ENCODE measurements around the gene TPST1.
"Not testable (repeated sequence)": the region's sequence is repeated elsewhere in the genome, so short reads cannot be mapped to it uniquely, and the experiment has no call there.

Gene TPST1

GRCh38 chr7:66189695-66190503 is 15.2 kb upstream of the TPST1 start:
- no peak for DNase-seq

- DNase-seq = no peak
Observed at GRCh38 chr7:66190504-66190857, 14.7 kb upstream of the TPST1 start.

- no peak for DNase-seq
Observed at GRCh38 chr7:66193146-66193725, 11.9 kb upstream of the TPST1 start.

GRCh38 chr7:66198469-66198868 is 6.7 kb upstream of the TPST1 start:
- DNase-seq = no peak

GRCh38 chr7:66198956-66199355 is 6.2 kb upstream of the TPST1 start:
- no peak for DNase-seq

GRCh38 chr7:66202441-66202840 is 2.7 kb upstream of the TPST1 start:
- DNase-seq = no peak

- DNase-seq = no peak
Observed at GRCh38 chr7:66205741-66206090, 582 bp downstream of the TPST1 start.

GRCh38 chr7:66206119-66206933 is 1.2 kb downstream of the TPST1 start:
- DNase-seq = no peak

GRCh38 chr7:66206934-66207240 is 1.8 kb downstream of the TPST1 start:
- DNase-seq = no peak

GRCh38 chr7:66207540-66207939 is 2.4 kb downstream of the TPST1 start:
- no peak for DNase-seq

- no peak for DNase-seq
Observed at GRCh38 chr7:66211429-66211828, 6.3 kb downstream of the TPST1 start.

GRCh38 chr7:66213637-66214036 is 8.5 kb downstream of the TPST1 start:
- no peak for DNase-seq

- DNase-seq = no peak
Observed at GRCh38 chr7:66216687-66217086, 11.6 kb downstream of the TPST1 start.

GRCh38 chr7:66219805-66220204 is 14.7 kb downstream of the TPST1 start:
- DNase-seq = no peak

GRCh38 chr7:66221442-66221841 is 16.3 kb downstream of the TPST1 start:
- DNase-seq = no peak

GRCh38 chr7:66227808-66228207 is 22.7 kb downstream of the TPST1 start:
- no peak for DNase-seq

GRCh38 chr7:66231326-66232216 is 26.4 kb downstream of the TPST1 start:
- not testable (repeated sequence) for DNase-seq

- DNase-seq = no peak
Observed at GRCh38 chr7:66233638-66234037, 28.5 kb downstream of the TPST1 start.

GRCh38 chr7:66236713-66237303 is 31.7 kb downstream of the TPST1 start:
- DNase-seq = no peak

- no peak for DNase-seq
Observed at GRCh38 chr7:66237906-66238772, 33.0 kb downstream of the TPST1 start.

GRCh38 chr7:66238773-66239466 is 33.8 kb downstream of the TPST1 start:
- DNase-seq = no peak
